GM23248 (cell line): ENCODE results near the gene DENND1A. TPM values are rescaled to one million over a fixed set of nuclear protein-coding genes. Genes with fewer than 3 reads are reported as not detected.

Experiments
- DNase-seq: peaks from one replicate; pipeline ENCODE4 v3.0.0-alpha.2; 2015
- H2AFZ ChIP-seq: fragments of 200-600 bp; sonication (generic); 2 replicates; pipeline ENCODE4 v1.6.1; 2016; ENCODE audit warnings: antibody characterized with exemption
- H3F3A ChIP-seq: fragments of 200-600 bp; sonication (generic); 2 replicates; pipeline ENCODE4 v1.6.1; 2016; ENCODE audit warnings: mild to moderate bottlenecking, antibody characterized with exemption, mixed run types; ENCODE audit not compliant: insufficient read depth
- H3K27ac ChIP-seq: fragments of 200-600 bp; sonication (generic); 2 replicates; pipeline ENCODE4 v1.5.1; 2016; ENCODE audit warnings: mild to moderate bottlenecking
- H3K27me3 ChIP-seq: fragments of 200-600 bp; sonication (generic); replicated peaks from 2 replicates; pipeline ENCODE4 v1.6.1; 2016; ENCODE audit warnings: mild to moderate bottlenecking; ENCODE audit not compliant: insufficient read depth
- H3K36me3 ChIP-seq: fragments of 200-600 bp; sonication (generic); 2 replicates; pipeline ENCODE4 v1.6.1; 2016; ENCODE audit warnings: low read depth, mild to moderate bottlenecking
- H3K4me1 ChIP-seq: fragments of 200-600 bp; sonication (generic); 2 replicates; pipeline ENCODE4 v1.6.1; 2016; ENCODE audit warnings: mild to moderate bottlenecking; ENCODE audit not compliant: insufficient read depth
- H3K4me2 ChIP-seq: fragments of 200-600 bp; sonication (generic); one replicate; pipeline ENCODE4 v1.6.1; 2016; ENCODE audit warnings: mild to moderate bottlenecking; ENCODE audit not compliant: unreplicated experiment
- H3K4me3 ChIP-seq: fragments of 200-600 bp; sonication (generic); 2 replicates; pipeline ENCODE4 v1.5.1; 2016; ENCODE audit warnings: mild to moderate bottlenecking
- H3K79me2 ChIP-seq: fragments of 200-600 bp; sonication (generic); 2 replicates; pipeline ENCODE4 v1.6.1; 2016; ENCODE audit warnings: mild to moderate bottlenecking; ENCODE audit not compliant: insufficient read depth
- H3K9ac ChIP-seq: fragments of 200-600 bp; sonication (generic); 2 replicates; pipeline ENCODE4 v1.6.1; 2016; ENCODE audit warnings: mild to moderate bottlenecking
- H3K9me2 ChIP-seq: fragments of 200-600 bp; sonication (generic); 2 replicates; pipeline ENCODE4 v1.6.1; 2016; ENCODE audit warnings: mixed run types, mild to moderate bottlenecking, moderate library complexity; ENCODE audit not compliant: insufficient read depth
- H3K9me3 ChIP-seq: fragments of 200-600 bp; sonication (generic); one replicate; pipeline ENCODE4 v1.6.1; 2017; ENCODE audit warnings: low read depth
- H4K20me1 ChIP-seq: fragments of 200-600 bp; sonication (generic); 2 replicates; pipeline ENCODE4 v1.6.0; 2016; ENCODE audit not compliant: insufficient read depth
- EZH2 ChIP-seq: fragments of 200-600 bp; sonication (generic); IDR thresholded peaks from 2 replicates; pipeline ENCODE4 v1.6.1; 2018; ENCODE audit warnings: antibody characterized with exemption, mild to moderate bottlenecking; ENCODE audit not compliant: insufficient read depth, poor library complexity, severe bottlenecking
- EZH2phosphoT487 ChIP-seq: fragments of 200-600 bp; sonication (generic); IDR thresholded peaks from 2 replicates; pipeline ENCODE4 v1.6.1; 2018; ENCODE audit warnings: antibody characterized with exemption, moderate library complexity, mild to moderate bottlenecking, low read depth; ENCODE audit not compliant: insufficient read depth
- WGBS, 2 experiments: methylation state at CpG; one replicate each; pipeline ENCODE4 v1.1.6; 2015 to 2017; ENCODE audit warnings: low lambda C conversion rate in 2 of 2, low coverage in 1 of 2; ENCODE audit errors: missing lambda C conversion rate in 2 of 2; 5-methylcytosine and 5-hydroxymethylcytosine counted together
- in situ Hi-C: fragments of 300-500 bp; cut with MboI; formaldehyde crosslinking; loops from 2 replicates; pipeline ENCODE4 v1.15.0; 2020
- polyA plus RNA-seq: library from polyadenylated mRNA; unstranded; fragments of >200 nt; fragmentation: Nextera tagmentation; extraction: Ambion mirVana; gene quantifications from 2 replicates; pipeline ENCODE4 v1.2.1, GENCODE V29; 2016
- total RNA-seq: library from RNA; depleted of rRNA; stranded (reverse); fragments of >200 nt; shearing (Covaris generic); gene quantifications from 2 replicates; pipeline ENCODE4 v1.2.3, GENCODE V29; 2014

The DENND1A gene
- total and polyA plus RNA-seq, 2 experiments from 2014 or later, result 13.2 to 16.4 TPM

GRCh38 chr9:123493627-123494026 is 436.3 kb downstream of the DENND1A start:
- Histone ChIP-seq H3K4me1 (no peaks in the 10 kb centered on the region), H3K4me3 (no peak overlapping the region)

GRCh38 chr9:123490688-123491087 is 439.2 kb downstream of the DENND1A start:
- no peaks in the 10 kb centered on the region for H3F3A ChIP-seq
- TF ChIP-seq EZH2phosphoT487 (no peak), EZH2 (no peak)
- H3K4me2 ChIP-seq, result no peak overlapping the region
- H3K27me3 ChIP-seq, result no peaks in the 10 kb centered on the region
- H2AFZ ChIP-seq, result no peak overlapping the region
- no peaks in the 10 kb centered on the region for H3K9me3 ChIP-seq
- no peaks in the 10 kb centered on the region for H3K9me2 ChIP-seq
- no peaks in the 10 kb centered on the region for H4K20me1 ChIP-seq
- H3K27ac ChIP-seq, result no peak overlapping the region
- DNase-seq, result no peak
- H3K4me1 ChIP-seq, result no peaks in the 10 kb centered on the region
- WGBS, 2 experiments, result 92 to 96% methylated on average over 6 of the region's 6 CpGs
- in situ Hi-C loops, result no loop called here
- H3K79me2 ChIP-seq, result no peaks in the 10 kb centered on the region
- H3K4me3 ChIP-seq, result no peak overlapping the region
- H3K36me3 ChIP-seq, result no peaks in the 10 kb centered on the region
- no peak overlapping the region for H3K9ac ChIP-seq

More at GRCh38 chr9:123493627-123494026, 436.3 kb downstream of the DENND1A start:
- Histone ChIP-seq H3K4me2 (no peak overlapping the region), H4K20me1 (no peaks in the 10 kb centered on the region), H3K9ac (no peak overlapping the region), H3K27ac (no peak overlapping the region), H3K36me3 (no peaks in the 10 kb centered on the region), H3K79me2 (no peaks in the 10 kb centered on the region), H3K9me2 (no peaks in the 10 kb centered on the region), H3K27me3 (no peaks in the 10 kb centered on the region), H3F3A (no peaks in the 10 kb centered on the region), H3K9me3 (no peaks in the 10 kb centered on the region), H2AFZ (no peak overlapping the region)
- TF ChIP-seq EZH2phosphoT487, result no peak
- no peak for TF ChIP-seq EZH2
- no peak for DNase-seq
- WGBS, 2 experiments, result 88 to 89% methylated on average over 8 of the region's 8 CpGs
- in situ Hi-C loops, result no loop called here

- H3K36me3 ChIP-seq, result no peaks in the 10 kb centered on the region
- no peak for DNase-seq
- no peak overlapping the region for H3K9ac ChIP-seq
- WGBS, 2 experiments, result 83 to 86% methylated on average over 16 of the region's 16 CpGs
- no peaks in the 10 kb centered on the region for H3K4me1 ChIP-seq
- no peak overlapping the region for H2AFZ ChIP-seq
- no peaks in the 10 kb centered on the region for H3K9me3 ChIP-seq
- H3K4me2 ChIP-seq, result no peak overlapping the region
- no peak overlapping the region for H3K4me3 ChIP-seq
- H3K27ac ChIP-seq, result no peak overlapping the region
- H4K20me1 ChIP-seq, result no peaks in the 10 kb centered on the region
- no peaks in the 10 kb centered on the region for H3K79me2 ChIP-seq
- H3K27me3 ChIP-seq, result no peaks in the 10 kb centered on the region
- no peak for TF ChIP-seq EZH2phosphoT487
- no peak for TF ChIP-seq EZH2
- H3F3A ChIP-seq, result no peaks in the 10 kb centered on the region
- no peaks in the 10 kb centered on the region for H3K9me2 ChIP-seq
- in situ Hi-C loops, result no loop called here
Measured at GRCh38 chr9:123488722-123489321, 441.1 kb downstream of the DENND1A start.

- Histone ChIP-seq H3K4me2 (no peak overlapping the region), H3K9me3 (no peaks in the 10 kb centered on the region), H3K4me3 (no peak overlapping the region), H4K20me1 (no peaks in the 10 kb centered on the region), H3K4me1 (no peaks in the 10 kb centered on the region), H3K36me3 (no peaks in the 10 kb centered on the region), H3K27ac (no peak overlapping the region), H2AFZ (no peak overlapping the region), H3K9me2 (no peaks in the 10 kb centered on the region), H3K27me3 (no peaks in the 10 kb centered on the region), H3K9ac (no peak overlapping the region), H3K79me2 (no peaks in the 10 kb centered on the region), H3F3A (no peaks in the 10 kb centered on the region)
- 96 to 97% methylated on average over 5 of the region's 5 CpGs for WGBS, 2 experiments
- no peak for TF ChIP-seq EZH2
- no peak for TF ChIP-seq EZH2phosphoT487
- DNase-seq, result no peak
- in situ Hi-C loops, result no loop called here
Measured at GRCh38 chr9:123487944-123488548, 441.9 kb downstream of the DENND1A start.
